NOMO-1 (cell line): Measurements from ENCODE around the gene CDC42EP1.
"Not testable (repeated sequence)": the region's sequence is repeated elsewhere in the genome, so short reads cannot be mapped to it uniquely, and the experiment has no call there.

Experiments
- DNase-seq, 2 experiments: peaks; one replicate each; lab custom pipeline; 2025; ENCODE audit not compliant: unreplicated experiment in 2 of 2; lab: John Stamatoyannopoulos, UW

CDC42EP1 gene

DNA sequence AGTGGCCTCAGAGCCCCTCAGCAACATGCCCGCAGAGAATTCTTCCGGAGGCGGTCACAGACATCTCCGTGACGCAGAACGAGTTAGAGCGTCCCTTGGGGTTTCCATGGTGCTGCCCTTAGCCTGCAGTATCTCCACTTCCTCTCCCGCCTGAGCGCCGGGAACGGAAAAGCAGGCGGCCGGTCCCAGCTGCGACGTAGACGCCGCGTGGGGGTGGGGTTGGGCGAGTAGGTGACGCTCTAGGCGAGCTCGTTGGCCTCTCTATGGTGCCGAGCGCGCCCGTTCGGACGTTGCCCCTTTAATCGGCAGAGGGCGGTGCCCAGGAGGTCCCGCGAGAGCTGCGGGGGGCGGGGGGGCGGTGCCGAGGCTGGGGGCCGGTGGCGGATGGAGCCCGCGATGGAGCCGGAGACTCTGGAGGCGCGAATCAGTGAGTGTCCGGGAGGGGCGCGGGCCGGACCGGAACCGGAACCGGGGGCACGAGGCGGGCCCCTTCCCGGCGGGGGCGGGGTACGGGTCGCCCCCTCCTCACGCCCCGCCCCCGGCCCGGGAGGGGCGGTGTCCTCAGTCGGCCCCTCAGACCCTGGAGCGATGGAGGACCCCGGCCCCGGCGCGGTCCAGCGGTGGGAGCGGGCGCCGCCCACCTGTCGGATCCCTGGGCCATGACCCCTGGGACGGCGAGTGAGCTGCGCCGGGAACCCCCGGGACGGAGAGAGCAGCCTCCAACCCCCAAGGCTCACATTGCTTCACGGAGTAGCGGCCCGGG is 48.4 kb downstream of the CDC42EP1 start, which contains the start of gene GGA1:
Gene GGA1 (plus strand): TSS at position 358 of the 763 bp plus-strand sequence. CDS start 27 bp downstream, at position 385.
- peak; percentile 98 to 99 for DNase-seq

DNA sequence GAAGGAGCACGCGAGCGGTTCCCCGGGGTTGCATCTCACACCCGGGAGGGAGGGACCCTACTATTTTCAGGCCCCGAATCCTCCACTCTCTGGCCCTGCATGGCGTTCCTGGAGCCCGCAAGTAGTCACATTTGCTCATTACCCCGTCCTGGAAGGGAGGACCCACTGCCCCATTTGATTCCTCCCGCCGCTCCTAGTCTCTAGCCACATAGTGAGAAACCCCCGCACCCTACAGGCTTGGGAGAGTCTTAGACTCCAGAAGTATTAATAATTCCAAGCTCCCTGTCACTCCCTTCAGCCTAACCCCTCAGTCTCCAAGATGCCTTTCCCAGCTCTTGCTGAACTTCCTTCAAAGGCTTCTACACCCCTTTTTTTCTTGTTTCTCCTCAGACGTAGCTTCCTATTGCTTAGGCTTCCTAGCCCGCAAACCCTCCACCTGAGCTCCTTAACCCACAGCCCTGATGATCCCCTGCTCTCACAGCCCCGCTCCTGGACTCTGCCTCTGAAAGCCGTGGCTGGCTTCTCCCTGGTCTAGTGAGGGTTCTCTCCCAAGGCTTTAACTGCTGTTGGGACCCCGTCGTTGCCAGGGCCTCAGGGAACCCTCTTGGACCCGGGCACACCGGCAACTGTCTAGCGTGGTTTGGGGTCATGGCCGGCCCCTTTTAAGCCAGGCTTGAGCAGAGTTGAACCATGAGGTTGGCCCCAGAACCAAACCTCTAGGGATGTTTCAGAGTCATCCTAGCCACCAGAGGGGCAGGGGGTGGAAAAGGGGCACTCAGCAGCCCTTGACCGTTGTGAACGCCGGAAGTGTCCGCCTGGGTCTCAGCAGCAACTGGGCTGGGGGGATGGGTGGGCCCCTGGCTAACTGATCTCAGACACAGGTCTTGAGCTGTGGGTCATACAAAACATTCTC is 49.2 kb downstream of the CDC42EP1 start:
- DNase-seq, result peak in 1 of 2 experiments; percentile 32

DNA sequence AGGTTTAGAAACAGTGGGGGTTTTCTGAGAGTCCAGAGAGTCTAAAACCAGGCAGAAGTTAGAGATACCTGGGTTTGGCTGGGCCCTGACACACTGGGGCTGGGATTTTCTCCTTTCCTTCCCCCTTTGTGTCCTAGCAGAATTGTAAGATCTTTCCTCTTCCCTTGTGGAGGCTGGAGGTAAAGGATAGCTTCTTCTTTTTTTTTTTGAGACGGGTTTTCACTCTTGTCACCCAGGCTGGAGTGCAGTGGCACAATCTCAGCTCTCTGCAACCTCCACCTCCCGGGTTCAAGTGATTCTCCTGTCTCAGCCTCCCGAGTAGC is 49.8 kb downstream of the CDC42EP1 start:
- DNase-seq, result not testable (repeated sequence)

DNA sequence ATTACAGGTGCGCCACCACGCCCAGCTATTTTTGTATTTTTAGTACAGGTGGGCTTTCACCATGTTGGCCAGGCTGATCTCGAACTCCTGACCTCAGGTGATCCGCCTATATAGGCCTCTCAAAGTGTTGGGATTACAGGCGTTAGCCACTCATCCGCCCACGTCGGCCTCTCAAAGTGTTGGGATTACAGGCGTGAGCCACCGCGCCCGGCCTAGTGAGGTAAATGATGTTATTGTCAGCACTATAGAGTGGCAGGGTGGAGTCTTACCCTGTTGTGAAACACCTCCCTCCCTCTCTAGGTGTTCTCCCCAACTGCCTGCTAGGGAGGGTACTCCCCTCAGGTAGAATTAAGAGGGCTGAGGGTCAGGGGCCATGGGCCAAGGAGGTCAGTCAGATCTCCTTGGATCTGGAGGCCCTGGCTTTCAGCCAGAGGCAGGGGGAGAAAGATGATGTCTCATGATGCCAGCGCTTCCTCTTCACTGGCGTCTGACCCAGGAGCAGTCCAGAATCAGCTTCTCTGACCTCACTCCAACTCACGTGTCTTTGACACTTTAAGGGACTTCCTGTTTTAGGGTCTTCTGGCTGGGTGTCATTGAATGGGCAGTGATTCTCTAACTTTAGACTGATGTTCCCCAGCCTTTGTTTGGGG is 50.3 kb downstream of the CDC42EP1 start:
- DNase-seq, result peak in 1 of 2 experiments; percentile 39

DNA sequence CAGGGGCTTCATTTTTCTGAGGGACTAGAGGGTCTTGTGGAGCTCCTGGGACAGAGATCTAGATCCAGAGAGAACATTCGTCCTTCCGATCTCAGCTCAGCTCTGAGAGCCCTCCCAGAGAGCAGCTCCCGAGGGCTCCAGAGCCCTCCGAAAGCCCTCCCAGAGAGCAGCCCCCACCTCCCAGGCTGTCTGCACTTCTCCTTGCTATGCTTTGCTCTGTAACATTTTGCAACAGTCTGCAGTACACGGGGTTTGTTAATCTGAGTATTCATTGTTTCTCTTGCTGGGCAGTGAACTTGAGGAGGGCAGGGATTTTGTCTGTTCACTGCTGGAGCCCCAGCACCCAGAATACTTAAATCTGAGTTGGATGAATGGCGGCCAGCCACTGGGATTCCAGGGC is 50.9 kb downstream of the CDC42EP1 start:
- DNase-seq, result no peak

DNA sequence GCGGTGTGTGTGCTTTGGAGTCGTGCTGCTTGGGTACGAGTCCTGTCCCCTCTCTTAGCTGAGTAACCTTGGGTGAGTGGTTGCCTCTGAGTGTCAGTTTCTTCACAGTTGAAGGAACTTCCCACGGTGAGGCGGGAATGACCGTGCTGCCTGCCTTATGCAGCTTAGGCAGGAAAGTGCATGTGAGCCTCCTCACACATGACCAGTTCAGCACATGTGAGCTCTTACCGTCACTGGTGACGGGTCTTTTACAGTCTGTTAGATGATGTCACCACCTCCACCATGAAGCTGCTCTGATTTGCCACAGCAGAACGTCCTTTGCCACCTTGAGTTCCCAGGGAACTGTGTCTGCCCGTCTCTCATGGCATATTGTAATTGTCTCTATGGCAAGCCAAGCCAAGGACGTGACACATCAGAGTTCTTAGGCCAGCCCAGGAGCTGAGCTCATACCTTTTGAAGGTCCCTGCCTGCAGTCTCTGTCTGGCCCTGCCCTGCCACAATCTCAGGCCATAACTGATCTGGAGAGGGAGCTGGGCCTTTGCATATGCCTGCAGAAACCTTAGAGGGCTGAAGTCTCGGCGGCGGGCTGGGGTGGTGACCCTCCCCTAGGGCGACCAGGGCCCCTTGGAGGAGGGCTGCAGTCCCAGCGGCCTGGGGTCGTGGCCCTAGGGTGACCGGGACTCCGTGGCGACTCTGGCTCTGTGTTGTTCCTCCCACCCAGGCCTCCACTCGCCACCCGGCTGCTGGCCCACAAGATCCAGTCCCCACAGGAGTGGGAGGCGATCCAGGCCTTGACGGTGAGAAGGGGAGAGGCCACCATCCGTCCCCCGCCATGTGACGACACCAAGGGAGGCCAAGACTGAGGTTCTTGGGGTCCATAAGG is 56.2 kb downstream of the CDC42EP1 start:
- no peak for DNase-seq

DNA sequence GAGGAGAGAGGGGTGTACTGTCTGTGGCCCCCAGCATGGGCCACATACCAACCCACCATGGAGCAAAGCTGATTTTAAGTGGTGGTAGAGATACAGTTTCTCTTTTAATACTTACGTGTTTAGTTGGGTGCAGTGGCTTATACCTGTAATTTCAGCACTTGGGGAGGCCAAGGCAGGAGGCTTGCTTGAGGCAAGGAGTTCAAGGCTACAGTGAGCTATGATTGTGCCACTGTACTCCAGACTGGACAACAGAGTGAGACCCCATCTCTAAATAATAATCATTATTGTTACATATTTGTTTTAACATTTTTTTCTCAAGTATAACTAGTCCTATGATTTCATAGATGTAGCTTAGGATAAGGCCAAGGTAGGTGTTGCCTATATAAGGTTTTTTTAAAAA is 57.2 kb downstream of the CDC42EP1 start:
- no peak for DNase-seq

DNA sequence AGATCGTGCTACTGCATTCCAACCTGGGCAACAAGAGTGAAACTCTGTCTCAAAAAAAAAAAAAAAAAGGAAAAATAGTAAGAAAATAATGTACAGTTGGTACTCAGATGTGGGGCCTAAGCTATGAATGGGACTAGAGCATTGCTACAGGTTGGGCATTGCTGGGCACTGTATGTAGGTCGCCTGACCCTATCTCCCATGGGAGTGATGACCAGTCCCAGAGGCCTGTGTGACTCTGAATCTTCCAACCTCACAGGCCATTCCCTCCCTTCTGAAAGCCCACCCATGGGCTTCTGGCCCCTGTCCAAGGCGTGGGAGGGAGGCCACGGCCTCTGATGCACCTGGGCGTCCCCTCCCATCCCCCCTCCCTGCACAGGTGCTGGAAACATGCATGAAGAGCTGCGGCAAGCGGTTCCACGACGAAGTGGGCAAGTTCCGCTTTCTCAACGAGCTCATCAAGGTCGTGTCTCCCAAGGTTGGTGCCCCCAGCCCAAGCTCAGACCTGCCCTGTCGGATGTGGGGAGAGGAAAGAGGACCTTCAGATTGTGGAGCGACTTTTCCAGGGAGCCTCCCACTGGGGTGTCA is 57.9 kb downstream of the CDC42EP1 start:
- DNase-seq, result no peak

DNA sequence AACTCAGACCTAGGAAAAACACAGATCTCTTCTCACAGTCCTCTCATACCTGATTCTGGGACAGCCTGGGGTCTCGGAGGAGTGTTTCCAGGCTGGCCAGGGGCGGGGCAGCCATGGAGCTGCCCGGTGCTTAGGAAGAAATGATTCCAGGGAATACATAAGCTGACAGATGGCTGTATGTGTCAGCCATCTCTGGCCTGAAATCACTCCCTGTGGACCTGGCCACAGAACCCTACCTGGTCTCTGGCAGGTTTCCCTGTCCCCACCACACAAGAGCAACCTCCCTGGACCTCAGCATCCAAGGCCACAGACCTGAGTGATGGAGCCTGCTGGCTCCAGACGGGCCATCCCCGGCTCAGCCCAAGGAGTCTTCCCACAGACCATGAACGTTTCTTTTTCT is 58.4 kb downstream of the CDC42EP1 start:
- no peak for DNase-seq
